Stimulated activated CD4-positive, alpha-beta T cell treated with anti-CD3 and anti-CD28 coated beads, Interleukin-1b, Interleukin-23, amount 100 ng/mL, for 24 hours (primary cell): Measurements from ENCODE around the gene MACF1.
"Not testable (repeated sequence)": the region's sequence is repeated elsewhere in the genome, so short reads cannot be mapped to it uniquely, and the experiment has no call there.

Experiments
- DNase-seq, 4 experiments: peaks; one replicate each; pipeline ENCODE4 v3.0.0-alpha.2; 2020; ENCODE audit warnings: low read depth in 4 of 4, low spot score in 1 of 4

MACF1 gene, protein sequence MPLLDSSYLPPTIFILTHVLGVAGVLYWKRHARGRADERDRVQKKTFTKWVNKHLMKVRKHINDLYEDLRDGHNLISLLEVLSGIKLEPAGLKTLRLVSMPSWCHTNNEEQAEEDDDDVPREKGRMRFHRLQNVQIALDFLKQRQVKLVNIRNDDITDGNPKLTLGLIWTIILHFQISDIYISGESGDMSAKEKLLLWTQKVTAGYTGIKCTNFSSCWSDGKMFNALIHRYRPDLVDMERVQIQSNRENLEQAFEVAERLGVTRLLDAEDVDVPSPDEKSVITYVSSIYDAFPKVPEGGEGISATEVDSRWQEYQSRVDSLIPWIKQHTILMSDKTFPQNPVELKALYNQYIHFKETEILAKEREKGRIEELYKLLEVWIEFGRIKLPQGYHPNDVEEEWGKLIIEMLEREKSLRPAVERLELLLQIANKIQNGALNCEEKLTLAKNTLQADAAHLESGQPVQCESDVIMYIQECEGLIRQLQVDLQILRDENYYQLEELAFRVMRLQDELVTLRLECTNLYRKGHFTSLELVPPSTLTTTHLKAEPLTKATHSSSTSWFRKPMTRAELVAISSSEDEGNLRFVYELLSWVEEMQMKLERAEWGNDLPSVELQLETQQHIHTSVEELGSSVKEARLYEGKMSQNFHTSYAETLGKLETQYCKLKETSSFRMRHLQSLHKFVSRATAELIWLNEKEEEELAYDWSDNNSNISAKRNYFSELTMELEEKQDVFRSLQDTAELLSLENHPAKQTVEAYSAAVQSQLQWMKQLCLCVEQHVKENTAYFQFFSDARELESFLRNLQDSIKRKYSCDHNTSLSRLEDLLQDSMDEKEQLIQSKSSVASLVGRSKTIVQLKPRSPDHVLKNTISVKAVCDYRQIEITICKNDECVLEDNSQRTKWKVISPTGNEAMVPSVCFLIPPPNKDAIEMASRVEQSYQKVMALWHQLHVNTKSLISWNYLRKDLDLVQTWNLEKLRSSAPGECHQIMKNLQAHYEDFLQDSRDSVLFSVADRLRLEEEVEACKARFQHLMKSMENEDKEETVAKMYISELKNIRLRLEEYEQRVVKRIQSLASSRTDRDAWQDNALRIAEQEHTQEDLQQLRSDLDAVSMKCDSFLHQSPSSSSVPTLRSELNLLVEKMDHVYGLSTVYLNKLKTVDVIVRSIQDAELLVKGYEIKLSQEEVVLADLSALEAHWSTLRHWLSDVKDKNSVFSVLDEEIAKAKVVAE (N-terminal part only)

DNA sequence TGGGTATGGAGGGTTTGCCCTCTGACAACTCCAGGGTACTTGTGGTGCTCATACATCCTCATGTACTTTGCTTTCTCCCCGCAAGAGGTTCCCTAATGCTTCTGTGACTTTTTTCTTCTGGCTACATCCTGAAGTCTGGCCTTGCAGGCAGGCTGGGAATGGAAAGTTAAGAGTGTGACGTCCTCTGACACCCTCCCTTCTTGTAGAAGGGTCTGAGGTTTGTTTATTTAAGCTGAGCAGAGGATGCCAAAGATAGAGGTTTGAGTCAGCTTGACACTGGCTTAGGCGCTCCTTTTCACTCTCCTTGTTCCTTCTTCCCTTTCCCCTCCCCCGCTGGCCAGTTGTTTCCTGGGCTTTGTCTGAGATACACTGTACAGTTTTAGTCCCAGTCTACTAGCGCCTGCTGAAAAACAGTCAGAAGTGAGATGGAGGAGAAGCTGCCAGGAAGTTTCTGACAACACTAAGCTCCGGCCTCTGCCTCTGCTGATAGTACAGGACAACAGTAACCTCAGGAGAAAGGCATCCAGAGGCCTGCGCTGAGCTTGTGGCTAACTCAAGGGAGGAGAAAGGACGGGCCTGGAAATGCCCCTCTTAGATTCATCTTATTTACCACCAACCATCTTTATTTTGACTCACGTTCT is at the start of gene MACF1:
MACF1 (plus strand) TSS at position 255 of the 641 bp plus-strand sequence; CDS start at position 583, 328 bp downstream.
- no peak for DNase-seq

DNA sequence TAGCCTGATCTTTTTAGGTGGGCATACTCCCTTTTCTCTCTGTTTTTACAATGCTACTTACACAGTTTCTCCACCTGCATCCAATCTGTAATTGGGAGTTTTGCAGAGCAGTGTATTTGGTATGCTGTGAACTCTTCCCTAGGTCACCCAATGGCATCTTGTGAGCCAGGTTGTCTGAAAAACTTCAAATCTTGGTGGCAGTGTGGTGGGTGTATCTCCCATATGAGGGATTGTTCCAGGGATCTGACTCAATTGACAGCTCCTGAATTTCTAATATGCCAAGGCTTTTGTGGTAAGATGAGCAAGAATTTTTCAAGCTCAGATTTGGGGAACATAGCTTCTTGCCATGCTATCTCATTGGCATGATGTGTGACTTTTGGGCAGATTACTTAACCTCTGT is 47.2 kb upstream of the MACF1 start:
- no peak for DNase-seq

DNA sequence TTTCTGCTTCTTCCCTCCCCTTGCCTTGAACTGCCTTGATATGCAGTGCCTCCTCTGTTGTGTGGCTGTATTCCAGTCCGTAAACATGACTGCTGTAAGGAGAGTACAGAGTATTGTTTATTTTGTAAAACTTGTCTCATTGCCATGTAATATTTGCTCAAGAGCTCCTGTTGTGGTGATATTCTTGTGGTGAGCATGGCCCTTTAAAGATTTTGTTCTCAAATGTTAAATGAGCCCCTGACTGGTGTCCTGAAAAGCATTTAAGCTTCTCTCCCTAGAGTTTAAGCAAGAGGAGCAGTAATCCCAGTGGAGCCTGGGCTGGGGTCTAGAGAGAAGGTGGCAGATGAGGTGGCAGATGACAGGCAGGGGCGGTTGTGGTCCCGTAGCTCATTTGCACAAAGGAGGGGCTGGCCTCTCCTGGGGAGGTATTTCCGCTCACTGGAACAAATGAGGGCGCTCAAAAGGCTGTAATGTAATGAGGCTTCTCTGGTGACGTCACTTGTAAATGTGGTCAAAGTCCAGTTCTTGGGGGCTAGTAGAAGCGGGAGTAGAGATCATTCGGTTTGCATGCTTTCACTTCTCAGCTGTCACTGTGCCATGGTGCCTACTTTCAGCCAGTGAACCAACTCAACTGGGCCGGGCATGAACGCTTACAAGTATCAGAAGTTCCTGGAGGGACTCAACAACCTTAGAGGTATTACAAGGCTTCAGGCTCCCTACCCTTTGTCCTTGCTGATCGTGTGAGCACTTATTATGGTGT is 46.0 kb upstream of the MACF1 start:
- DNase-seq: no peak

DNA sequence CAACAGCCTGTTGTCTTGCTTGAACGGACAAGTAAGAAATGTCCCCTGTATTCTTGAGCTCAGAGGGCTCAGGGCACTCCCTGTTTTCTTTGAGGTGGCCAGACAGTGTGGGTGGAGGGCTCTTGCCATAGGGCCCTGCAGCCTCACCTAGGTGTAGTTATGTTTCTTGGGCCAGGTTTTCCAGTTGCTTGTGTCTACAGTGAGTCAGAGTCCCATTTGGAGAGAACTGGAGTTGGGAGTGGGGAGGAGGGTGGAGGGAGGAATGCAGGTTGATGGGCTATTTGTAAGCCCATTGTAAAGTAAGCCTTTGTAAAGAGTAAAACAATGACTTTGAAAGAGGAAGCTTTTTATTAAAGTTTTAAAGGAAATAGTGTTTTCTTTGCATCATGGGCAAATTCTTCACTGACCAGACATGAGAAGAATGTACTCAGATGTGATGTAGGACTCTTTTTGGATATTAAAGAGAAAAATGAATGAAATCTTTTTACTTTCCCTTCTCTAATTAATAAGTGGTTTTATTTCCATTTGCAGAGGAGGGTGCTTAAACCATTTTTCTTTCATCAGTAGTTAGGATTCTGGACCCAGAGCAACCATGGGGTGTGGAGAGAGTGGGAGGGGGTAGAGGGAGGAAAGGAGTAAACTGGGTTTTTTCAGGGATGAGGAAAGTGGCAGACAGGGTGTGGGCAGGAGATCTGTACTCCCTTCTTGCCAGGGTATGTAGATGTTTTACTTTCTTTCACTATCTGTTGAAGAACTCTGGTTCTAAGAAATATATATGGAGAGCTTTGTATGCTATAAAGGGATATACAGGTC is 45.1 kb upstream of the MACF1 start:
- no peak for DNase-seq

DNA sequence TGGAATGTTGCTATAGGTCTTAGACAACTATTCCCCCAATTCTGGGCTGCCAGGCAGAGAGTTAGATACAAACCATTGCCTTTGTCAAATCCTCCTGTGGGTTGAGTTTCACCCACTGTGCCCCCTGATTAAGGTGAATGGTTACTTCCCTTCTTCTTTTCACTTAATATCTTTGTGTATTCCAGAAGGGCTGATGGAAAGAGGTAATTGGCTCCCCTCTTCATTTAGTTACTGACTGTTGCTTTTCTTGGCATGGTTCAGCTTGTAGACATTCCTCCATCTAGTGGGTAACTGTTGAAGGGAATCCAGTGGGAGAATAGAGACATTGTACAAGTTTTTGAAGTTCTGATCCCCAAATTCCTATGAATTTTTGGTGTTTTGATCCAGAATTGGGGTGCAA is 43.8 kb upstream of the MACF1 start:
- no peak for DNase-seq

DNA sequence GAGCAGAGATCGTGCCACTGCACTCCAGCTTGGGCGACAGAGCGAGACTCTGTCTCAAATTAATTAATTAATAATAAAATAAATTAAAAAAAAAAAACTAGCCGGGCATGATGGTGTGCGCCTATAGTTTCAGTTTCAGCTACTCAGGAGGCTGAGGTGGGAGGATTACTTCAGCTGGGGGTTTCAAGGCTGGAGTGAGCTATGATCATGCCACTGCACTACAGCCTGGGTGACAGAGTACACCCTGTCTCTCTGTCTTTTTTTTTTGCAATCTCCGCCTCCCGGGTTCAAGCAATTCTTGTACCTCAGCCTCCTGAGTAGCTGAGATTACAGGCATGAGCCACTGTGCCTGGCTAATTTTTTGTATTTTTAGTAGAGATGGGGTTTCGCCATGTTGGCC is 42.7 kb upstream of the MACF1 start:
- DNase-seq: not testable (repeated sequence)

DNA sequence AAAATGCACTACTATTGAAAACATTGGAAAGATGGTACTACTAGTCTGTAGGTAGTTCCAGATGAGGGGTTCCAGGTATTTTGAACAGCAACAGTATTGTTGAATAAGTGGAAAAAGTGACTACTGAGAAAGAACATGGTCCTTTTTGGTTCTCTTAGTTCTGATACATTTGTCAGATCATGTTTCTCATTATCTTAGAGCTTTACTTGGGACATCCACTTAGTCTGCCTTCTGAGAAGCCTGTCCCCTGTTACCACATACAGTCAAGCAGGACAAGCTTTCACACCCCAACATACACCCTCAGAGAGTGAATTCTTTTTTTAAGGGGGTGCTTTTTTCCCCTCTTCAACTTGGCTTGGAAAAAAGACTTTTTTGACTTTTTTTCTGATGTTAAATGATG is 41.0 kb upstream of the MACF1 start:
- no peak for DNase-seq

DNA sequence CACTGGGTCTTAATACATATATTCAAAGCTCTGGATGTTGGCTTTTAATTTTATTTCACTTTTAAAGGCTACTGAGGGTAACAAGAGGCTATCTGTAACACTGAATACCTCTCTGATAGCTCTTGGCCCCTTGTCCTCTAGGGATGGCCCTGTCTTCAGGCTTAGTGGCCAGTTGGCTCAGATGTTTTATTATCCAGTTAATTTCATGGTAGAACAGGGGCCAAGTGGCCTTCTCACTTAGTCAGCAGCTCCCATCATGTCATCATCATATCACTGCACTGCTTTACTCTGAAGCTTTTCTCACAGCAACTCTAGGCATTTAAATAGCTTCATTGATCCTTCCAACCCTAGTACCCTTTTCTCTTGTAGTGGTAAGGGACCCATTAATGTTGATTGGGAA is 40.2 kb upstream of the MACF1 start:
- no peak for DNase-seq

DNA sequence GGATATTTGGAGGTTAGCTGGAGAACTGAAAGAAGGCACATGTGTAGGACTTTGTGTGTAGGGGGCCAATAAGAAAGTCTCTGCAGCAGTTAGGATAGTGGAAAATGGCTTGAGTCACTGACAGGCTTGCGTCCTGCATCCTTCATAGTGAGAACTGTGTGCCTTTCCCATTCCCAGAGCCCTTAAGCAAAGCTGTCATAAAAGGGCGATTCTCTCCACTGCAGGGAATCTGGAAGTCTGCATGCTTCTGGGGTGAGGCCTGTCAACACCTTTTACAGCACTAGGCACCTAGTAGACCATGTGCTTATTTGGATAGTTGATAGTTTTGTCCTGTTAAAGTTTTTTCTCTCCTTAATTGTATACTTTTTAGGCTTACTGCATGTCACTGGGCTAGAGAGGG is 39.4 kb upstream of the MACF1 start:
- DNase-seq: no peak

DNA sequence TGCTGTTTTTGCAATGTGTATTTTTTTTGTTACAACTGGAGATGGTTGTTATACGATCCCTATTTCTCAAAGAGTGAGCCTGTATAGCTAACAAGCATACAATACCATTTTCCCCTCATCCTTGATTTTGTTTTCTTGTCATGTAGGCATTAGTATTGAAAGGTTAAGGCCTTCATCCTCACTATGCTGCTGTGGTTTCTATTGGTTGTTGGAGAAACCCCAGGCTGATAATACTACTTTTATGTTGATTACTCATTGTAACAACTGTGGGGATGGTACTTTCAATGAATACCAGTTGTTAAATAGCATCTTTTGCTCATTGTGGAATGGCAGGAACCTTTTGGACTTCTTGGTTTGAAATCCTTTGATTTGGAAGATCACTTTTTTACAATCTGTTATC is 39.0 kb upstream of the MACF1 start:
- DNase-seq: no peak

DNA sequence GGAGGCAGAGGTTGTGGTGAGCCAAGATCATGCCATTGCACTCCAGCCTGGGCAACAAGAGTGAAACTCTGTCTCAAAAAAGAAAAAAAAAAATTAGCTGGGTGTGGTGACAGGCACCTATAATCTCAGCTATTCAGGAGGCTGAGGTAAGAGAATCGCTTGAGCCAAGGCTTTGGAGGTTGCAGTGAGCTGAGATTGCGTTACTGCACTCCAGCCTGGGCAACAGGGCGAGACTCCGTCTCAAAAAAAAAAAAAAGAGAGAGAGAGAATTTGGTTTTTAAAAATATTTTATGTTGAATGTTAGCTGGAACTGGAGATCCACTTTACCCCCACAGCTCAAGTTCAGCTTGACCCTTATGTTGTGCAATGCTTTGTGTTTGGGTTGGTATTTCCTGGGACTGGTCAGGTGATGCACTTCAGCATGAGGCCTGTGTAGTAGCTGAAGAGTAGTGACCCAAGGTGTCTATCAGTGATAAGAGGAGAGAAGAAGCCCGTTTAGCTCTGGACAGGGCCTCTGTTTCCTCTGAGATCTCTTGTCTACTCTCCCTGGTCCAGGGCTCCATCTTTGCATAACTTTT is 36.8 kb upstream of the MACF1 start:
- no peak for DNase-seq

DNA sequence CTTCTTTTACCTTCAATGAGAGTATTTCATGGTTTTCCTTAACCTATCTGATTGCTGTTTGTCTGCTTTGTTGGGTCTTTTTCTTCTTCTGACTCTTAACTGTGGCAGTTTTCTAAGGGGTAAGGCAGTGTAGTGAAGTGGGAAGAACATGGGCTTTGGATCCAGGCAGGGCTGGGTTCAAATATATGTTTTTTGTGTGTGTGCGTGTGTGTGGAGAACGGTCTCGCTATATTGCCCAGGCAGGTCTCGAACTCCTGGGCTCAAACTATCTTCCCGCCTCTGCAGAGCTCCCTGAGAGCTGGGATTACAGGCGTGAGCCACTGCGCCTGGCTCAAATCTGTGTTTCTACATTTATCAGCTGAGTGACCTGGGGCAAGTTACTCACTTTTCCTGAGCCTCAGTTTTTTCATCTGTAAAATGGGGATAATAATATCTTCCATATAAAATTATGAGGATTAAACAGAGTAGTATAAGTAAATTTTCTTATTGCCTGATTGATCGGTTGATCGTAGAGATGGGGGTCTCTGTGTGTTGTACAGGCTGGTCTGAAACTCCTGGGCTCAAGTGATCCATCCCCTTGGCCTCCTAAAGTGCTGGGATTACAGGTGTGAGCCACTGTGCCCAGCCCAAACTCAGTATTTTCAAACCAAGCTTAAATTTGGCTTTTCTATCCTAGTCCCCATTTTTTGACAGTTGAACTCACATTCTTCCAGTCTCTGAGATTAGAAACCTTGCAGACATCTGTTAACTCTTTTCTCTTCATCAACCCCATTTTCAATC is 36.0 kb upstream of the MACF1 start:
- no peak for DNase-seq

DNA sequence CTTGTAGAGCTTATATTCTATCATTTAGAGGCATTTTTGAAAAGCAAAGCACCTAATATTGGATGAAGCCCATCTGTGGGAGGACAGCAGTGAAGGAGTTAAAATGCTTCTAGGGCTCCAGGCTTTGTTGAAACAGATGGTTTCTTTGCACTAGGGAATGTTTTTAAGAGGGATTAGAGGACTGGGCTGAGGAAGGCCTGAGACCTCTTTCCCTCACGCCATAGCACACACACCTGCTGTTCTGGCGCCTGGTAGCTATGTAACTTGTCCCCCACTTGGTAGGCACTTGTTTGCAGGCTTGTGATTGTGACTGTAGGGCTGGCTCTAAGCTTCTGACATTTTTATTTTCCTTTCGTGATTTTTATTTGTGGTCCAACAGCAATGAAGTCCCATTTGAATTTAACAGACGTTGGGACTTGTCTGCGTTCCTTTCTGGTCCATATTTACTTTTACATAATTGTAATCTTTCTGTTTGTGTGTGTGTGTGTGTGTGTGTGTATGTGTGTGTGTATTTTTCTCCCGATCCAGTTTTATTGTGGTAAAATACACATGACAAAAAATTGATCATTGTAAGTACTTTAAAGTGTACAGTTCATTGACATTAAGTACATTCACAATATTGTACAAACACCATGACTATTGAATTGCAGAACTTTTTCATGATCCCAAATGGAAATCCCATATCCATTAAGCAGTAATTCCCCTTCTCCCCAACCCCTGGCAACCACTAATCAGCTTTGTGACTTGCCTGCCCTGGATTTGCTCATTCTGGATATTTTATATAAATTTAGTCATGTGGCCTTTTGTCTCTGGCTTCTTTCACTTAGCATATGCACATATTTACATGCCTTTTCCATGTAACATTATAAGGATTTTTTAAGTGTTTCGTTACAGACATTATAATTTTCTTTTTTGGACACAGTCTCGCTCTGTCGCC is 33.5 kb upstream of the MACF1 start:
- no peak for DNase-seq

DNA sequence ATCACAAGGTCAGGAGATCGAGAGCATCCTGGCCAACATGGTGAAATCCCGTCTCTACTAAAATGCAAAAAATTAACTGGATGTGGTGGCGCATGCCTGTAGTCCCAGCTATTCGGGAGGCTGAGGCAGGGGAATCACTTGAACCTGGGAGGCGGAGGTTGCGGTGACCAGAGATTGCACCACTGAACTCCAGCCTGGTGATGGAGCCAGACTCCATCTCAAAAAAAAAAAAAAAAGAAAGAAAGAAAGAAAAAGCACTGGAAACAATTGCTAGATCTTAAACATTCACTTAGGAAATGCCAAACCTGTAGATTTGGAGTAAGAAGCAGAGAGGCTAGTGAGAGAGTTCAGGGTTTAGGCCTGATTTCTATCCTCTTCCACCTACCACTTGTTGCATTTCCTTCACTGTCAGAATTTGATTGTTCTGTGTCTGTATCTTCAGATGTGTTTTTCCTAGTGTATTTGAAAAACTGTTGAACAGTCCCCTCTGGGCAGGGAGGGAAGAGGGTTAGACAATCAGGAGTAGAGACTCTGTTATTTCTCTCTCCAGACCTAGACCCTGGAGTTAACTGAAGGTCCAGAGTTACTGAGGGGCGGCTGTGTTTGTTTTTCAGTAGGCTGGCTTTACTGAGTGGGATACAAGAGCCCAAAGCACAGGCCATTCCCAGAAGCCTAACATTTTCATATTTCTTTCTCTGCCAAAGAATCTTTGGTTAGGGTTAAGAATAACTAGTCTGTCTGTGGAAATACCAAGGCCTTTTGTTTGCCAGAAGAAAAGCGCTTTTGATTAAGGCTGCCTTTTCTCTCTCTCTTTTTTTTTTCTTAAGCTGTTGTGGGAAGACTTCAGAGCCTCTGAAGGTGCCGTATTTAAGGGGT is 31.1 kb upstream of the MACF1 start:
- no peak for DNase-seq

DNA sequence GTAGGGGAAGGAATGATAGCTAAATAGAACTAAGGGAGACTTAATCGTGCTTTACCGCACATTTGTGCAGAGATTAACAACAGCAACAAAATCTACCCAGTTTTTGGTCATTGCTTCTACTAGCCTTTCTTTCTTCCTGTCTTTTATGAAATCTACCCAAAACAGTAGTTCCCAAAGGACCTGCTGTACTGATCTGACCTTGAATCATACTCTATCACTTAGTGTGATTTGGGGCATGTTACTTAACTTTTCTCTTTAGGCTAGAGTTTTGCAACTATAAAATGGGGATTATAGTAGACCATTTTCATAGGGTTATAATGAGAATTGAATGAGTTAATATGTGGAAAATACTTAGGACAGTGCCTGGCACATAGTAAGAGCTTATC is 30.5 kb upstream of the MACF1 start:
- no peak for DNase-seq

DNA sequence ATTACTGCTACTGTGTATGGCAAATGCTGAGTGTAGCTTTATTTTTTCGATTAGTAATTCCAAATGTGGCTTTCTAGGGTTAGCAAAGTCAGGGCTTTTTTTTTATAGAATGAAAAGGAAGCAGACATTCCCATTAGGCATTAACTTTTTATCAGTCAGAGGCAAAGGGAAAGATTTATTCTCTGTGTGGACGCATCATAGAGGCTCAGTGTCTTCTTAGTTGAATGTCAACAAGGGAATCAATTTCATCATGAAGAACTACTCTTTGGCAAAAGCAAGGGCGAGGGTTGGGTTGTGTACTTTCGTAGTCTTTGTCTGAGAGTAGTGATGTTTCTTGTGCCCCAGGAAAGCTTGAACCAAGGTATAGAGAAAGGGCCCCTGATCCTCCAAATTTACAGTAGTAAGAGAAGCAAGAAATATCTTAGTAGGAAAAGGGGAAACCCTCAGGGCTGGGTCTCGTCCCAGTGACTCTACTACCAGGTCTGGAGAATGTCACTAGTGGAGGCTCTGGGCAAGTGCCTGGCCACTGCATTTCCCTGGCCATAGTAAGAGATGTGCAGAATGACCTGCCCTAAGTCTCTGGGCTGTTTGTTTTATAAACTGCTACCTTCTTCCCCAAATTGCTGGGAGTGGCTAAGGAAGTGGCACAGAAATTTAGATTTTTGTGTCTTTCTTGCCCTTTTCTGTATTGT is 30.0 kb upstream of the MACF1 start:
- DNase-seq: no peak
